ENCODE data around the gene PDLIM4.

Gene PDLIM4

GRCh38 chr5:132268769-132269551 is 11.5 kb downstream of the PDLIM4 start:
- no peak for DNase-seq

- no peak for DNase-seq
Measured at GRCh38 chr5:132269635-132270334, 12.3 kb downstream of the PDLIM4 start.

GRCh38 chr5:132270335-132270665 is 12.8 kb downstream of the PDLIM4 start:
- no peak for DNase-seq

- DNase-seq, result no peak
Measured at GRCh38 chr5:132270706-132271105, 13.2 kb downstream of the PDLIM4 start.

- DNase-seq, result peak in 1 of 2 donors; percentile 30
Measured at GRCh38 chr5:132271251-132272246, 14.1 kb downstream of the PDLIM4 start.

GRCh38 chr5:132272311-132273210 is 15.1 kb downstream of the PDLIM4 start:
- peak; percentile 51 to 67 for DNase-seq

- no peak for DNase-seq
Measured at GRCh38 chr5:132273631-132274030, 16.1 kb downstream of the PDLIM4 start.

- DNase-seq, result no peak
Measured at GRCh38 chr5:132274050-132274792, 16.7 kb downstream of the PDLIM4 start.

GRCh38 chr5:132275367-132276220 is 18.1 kb downstream of the PDLIM4 start:
- no peak for DNase-seq

- no peak for DNase-seq
Measured at GRCh38 chr5:132277256-132277655, 19.8 kb downstream of the PDLIM4 start.

GRCh38 chr5:132277971-132278853 is 20.7 kb downstream of the PDLIM4 start:
- no peak for DNase-seq

- no peak for DNase-seq
Measured at GRCh38 chr5:132279801-132280200, 22.3 kb downstream of the PDLIM4 start.

- no peak for DNase-seq
Measured at GRCh38 chr5:132280371-132281240, 23.1 kb downstream of the PDLIM4 start.

GRCh38 chr5:132281856-132282614 is 24.5 kb downstream of the PDLIM4 start:
- no peak for DNase-seq

GRCh38 chr5:132283423-132284043 is 26.0 kb downstream of the PDLIM4 start:
- no peak for DNase-seq

GRCh38 chr5:132289097-132289496 is 31.6 kb downstream of the PDLIM4 start:
- no peak for DNase-seq

GRCh38 chr5:132291026-132291425 is 33.5 kb downstream of the PDLIM4 start:
- no peak for DNase-seq
